Immature natural killer cell (primary cell): ENCODE results near the gene CFTR. TPM values are rescaled to one million over a fixed set of nuclear protein-coding genes. Genes with fewer than 3 reads are reported as not detected.
"Not testable (repeated sequence)": the region's sequence is repeated elsewhere in the genome, so short reads cannot be mapped to it uniquely, and the experiment has no call there.

Experiments used
- DNase-seq, 3 donors: peaks; one replicate each; pipeline ENCODE4 v3.0.0; 2022; ENCODE audit warnings: mixed read lengths in 1 of 3
- H3K27ac Mint-ChIP-seq, 6 donors: one replicate each; pipeline ENCODE4 v1.8.0; 2020; ENCODE audit warnings: mixed read lengths in 6 of 6, mild to moderate bottlenecking in 5 of 6, inconsistent platforms in 4 of 6, moderate library complexity in 3 of 6
- H3K27me3 Mint-ChIP-seq, 3 donors: one replicate each; pipeline ENCODE4 v1.8.0; 2020 to 2021; ENCODE audit warnings: low read depth in 3 of 3, mild to moderate bottlenecking in 3 of 3, mixed read lengths in 3 of 3, moderate library complexity in 3 of 3, inconsistent platforms in 1 of 3
- H3K36me3 Mint-ChIP-seq, 3 donors: one replicate each; pipeline ENCODE4 v1.8.0; 2020; ENCODE audit warnings: mixed read lengths in 3 of 3, inconsistent platforms in 2 of 3, mild to moderate bottlenecking in 2 of 3
- H3K4me1 Mint-ChIP-seq, 2 donors: one replicate each; pipeline ENCODE4 v1.8.0; 2020; ENCODE audit warnings: inconsistent platforms in 2 of 2, mild to moderate bottlenecking in 2 of 2, mixed read lengths in 2 of 2, moderate library complexity in 1 of 2
- H3K4me3 Mint-ChIP-seq, 5 donors: one replicate each; pipeline ENCODE4 v1.8.0; 2020; ENCODE audit warnings: mild to moderate bottlenecking in 5 of 5, mixed read lengths in 5 of 5, inconsistent platforms in 3 of 5, moderate library complexity in 3 of 5
- H3K9me3 Mint-ChIP-seq, 6 donors: one replicate each; pipeline ENCODE4 v1.8.0; 2020; ENCODE audit warnings: mild to moderate bottlenecking in 6 of 6, mixed read lengths in 6 of 6, inconsistent platforms in 4 of 6, moderate library complexity in 3 of 6
- polyA plus RNA-seq, 3 donors: library from polyadenylated mRNA; unstranded; fragments of 300-500 nt; fragmentation: Illumina TruSeq; gene quantifications; one replicate each; pipeline ENCODE4 v1.2.3, GENCODE V29; 2021

CFTR gene
- polyA plus RNA-seq, 3 donors from 2014 or later = not detected

DNA sequence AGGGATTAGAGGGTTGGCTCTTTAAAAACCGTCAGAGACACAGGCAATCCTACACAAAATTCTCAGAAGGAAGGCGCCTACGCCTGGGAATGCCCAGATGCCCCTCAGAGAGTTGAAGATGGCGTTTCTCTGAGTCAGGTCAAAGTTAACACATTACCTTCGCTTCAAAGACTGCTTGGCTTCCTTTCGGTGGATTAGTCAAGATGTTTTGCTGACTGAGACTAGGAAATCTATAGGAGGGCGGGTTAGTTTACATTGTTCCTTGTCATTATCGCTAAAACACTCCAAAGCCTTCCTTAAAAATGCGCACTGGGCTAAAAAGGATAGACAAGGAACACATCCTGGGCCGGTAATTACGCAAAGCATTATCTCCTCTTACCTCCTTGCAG lies 995 bp upstream of the CFTR start:
- Mint-ChIP-seq H3K4me3 (no peak overlapping the region), H3K27ac (no peak overlapping the region), H3K4me1 (no peaks in the 10 kb centered on the region), H3K36me3 (no peaks in the 10 kb centered on the region), H3K9me3 (peaks cover 0 to 17% (median 6%) of the 10 kb centered on the region in 6 donors), H3K27me3 (peaks cover 0 to 8% (median 6%) of the 10 kb centered on the region in 3 donors)
- DNase-seq = no peak

DNA sequence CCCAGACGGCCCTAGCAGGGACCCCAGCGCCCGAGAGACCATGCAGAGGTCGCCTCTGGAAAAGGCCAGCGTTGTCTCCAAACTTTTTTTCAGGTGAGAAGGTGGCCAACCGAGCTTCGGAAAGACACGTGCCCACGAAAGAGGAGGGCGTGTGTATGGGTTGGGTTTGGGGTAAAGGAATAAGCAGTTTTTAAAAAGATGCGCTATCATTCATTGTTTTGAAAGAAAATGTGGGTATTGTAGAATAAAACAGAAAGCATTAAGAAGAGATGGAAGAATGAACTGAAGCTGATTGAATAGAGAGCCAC lies 184 bp downstream of the CFTR start:
- peaks cover 0 to 18% (median 6%) of the 10 kb centered on the region in 6 donors for H3K9me3 Mint-ChIP-seq
- no peak overlapping the region for H3K27ac Mint-ChIP-seq
- H3K27me3 Mint-ChIP-seq = peaks cover 0 to 8% (median 6%) of the 10 kb centered on the region in 3 donors
- DNase-seq = no peak
- no peaks in the 10 kb centered on the region for H3K36me3 Mint-ChIP-seq
- no peaks in the 10 kb centered on the region for H3K4me1 Mint-ChIP-seq
- no peak overlapping the region for H3K4me3 Mint-ChIP-seq

DNA sequence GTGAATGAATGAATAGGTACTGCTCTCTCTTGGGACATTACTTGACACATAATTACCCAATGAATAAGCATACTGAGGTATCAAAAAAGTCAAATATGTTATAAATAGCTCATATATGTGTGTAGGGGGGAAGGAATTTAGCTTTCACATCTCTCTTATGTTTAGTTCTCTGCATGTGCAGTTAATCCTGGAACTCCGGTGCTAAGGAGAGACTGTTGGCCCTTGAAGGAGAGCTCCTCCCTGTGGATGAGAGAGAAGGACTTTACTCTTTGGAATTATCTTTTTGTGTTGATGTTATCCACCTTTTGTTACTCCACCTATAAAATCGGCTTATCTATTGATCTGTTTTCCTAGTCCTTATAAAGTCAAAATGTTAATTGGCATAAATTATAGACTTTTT lies 1.2 kb downstream of the CFTR start:
- peaks cover 0 to 8% (median 6%) of the 10 kb centered on the region in 3 donors for H3K27me3 Mint-ChIP-seq
- peaks cover 0 to 18% (median 6%) of the 10 kb centered on the region in 6 donors for H3K9me3 Mint-ChIP-seq
- no peak overlapping the region for H3K4me3 Mint-ChIP-seq
- no peaks in the 10 kb centered on the region for H3K36me3 Mint-ChIP-seq
- no peaks in the 10 kb centered on the region for H3K4me1 Mint-ChIP-seq
- no peak overlapping the region for H3K27ac Mint-ChIP-seq
- DNase-seq = no peak

DNA sequence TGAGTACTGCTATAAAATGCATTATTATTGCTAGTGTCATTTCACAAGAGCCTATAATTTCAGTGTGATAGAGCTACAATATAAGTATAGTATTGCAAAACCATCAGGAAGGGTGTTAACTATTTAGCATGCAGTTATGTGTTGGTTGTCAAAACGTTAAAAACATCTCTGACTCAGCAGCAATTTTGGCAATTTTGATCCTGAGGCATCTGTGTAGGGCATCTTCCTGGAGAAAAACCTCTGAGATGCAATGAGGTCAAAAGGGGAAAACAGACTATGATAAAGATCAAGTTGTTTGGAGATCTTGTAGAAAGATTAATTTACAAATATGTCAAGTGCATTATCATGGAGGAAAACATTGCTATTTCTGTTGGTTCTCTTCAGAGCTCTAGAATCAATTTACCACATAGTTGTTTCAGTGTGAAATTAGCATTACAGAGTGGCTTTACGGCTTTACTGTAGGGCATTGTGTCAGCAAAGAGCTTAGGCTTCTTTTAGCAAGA lies 5.3 kb downstream of the CFTR start:
- no peaks in the 10 kb centered on the region for H3K36me3 Mint-ChIP-seq
- no peak overlapping the region for H3K27ac Mint-ChIP-seq
- H3K9me3 Mint-ChIP-seq = peaks cover 0 to 4% (median 1%) of the 10 kb centered on the region in 6 donors
- no peak for DNase-seq
- peaks cover 0 to 3% (median 0%) of the 10 kb centered on the region in 3 donors for H3K27me3 Mint-ChIP-seq
- no peak overlapping the region for H3K4me3 Mint-ChIP-seq
- H3K4me1 Mint-ChIP-seq = no peaks in the 10 kb centered on the region

DNA sequence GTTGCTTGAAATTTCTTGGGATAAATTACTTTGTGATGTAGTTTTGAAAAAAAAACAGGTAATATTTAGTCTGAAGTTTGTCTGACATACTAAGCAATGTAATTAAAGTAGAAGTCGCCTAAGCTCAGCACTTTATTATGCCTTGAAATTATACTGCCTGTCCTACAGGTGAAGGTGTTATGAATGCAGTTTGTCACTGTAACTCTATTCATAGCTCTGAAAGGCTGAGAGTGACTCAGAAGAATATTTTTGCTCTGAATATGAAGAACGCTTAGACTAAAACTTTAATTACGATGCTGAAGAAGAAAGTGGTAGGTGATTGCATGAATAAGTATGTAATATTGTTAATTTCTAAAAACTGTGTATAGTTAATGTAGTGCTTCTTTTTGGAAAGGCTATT lies 9.2 kb downstream of the CFTR start:
- H3K4me3 Mint-ChIP-seq = no peak overlapping the region
- no peaks in the 10 kb centered on the region for H3K27me3 Mint-ChIP-seq
- DNase-seq = no peak
- no peaks in the 10 kb centered on the region for H3K4me1 Mint-ChIP-seq
- H3K36me3 Mint-ChIP-seq = no peaks in the 10 kb centered on the region
- peaks cover 0 to 5% (median under 1%) of the 10 kb centered on the region in 6 donors for H3K9me3 Mint-ChIP-seq
- H3K27ac Mint-ChIP-seq = no peak overlapping the region

DNA sequence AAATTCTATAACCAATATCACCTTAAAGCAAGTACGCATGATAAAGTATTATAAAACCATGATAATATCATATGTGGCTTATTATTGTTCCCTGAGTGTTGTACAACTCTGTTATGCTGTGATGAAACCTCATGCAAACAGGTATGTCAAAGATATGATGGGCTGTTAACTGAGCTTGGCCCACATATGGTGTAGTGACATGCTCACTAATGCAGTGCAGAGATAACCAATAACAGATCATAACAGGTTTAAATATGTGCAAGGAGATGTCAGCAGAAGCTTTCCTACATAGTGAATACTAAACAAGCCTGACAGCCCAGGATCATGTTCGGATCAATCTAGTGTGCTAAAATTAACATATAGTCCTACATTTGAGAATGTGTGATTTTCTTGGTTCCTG lies 9.6 kb downstream of the CFTR start:
- no peaks in the 10 kb centered on the region for H3K4me1 Mint-ChIP-seq
- H3K9me3 Mint-ChIP-seq = peaks cover 0 to 5% (median under 1%) of the 10 kb centered on the region in 6 donors
- H3K36me3 Mint-ChIP-seq = no peaks in the 10 kb centered on the region
- no peaks in the 10 kb centered on the region for H3K27me3 Mint-ChIP-seq
- DNase-seq = no peak
- H3K4me3 Mint-ChIP-seq = no peak overlapping the region
- H3K27ac Mint-ChIP-seq = no peak overlapping the region

DNA sequence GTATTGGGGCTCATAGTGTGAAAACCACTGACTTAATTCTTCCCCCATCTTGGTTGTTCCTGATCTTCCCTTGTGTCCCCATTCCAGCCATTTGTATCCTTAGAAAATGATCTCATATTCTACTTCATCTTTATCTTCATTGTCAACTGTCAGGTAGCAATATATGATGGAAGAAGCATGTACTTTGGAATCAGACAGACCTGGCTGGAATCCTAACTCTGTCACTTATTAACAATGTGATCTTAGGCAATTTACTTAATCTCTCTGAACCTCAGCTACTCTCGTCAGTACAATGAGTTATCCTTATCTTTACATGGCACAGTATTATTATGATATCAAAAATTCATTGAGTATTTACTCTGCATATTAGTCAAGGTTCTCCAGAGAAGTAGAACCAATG lies 10.1 kb downstream of the CFTR start:
- no peak for DNase-seq
- Mint-ChIP-seq H3K27ac (no peak overlapping the region), H3K9me3 (peaks cover 0 to 5% (median 0%) of the 10 kb centered on the region in 6 donors), H3K36me3 (no peaks in the 10 kb centered on the region), H3K4me3 (no peak overlapping the region), H3K4me1 (no peaks in the 10 kb centered on the region), H3K27me3 (no peaks in the 10 kb centered on the region)

DNA sequence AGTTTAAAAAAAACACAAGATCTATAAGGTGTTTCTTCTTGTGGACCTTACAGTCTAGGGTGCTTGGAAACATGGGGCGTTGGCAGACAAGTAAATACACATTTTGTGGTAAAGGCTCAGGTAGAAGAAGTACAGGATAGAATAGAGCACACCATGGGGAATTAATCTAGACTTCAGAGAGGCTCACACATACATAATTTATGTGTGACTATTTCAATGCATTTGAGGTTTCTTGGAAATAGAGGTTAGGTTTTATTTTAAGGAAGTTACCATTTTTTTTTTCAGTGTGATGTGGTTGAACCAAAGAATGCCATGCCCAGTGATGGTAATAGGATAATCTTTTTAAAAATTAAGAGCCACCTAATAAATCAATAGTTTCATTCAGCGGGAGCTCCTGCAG lies 12.8 kb downstream of the CFTR start:
- no peak overlapping the region for H3K4me3 Mint-ChIP-seq

DNA sequence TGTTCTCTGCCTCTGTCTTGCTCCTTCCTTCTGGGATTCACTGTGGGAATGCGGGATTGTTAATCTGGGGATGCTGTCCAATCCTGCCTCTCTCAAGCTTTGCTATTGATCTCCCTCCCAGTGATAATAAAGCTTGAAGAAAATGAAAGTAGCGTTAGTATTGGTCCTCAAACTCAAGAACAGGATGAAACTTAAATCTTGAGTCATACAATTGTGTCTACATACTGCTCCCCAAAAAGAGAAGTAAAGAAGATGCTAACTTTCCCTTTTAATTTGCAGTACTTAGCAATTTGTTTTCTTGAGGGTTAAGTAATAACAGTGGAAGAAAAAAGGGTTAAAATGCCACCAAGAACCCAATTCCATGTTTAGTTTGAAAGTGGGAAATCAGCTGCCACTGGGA lies 13.6 kb downstream of the CFTR start:
- H3K27ac Mint-ChIP-seq = no peak overlapping the region
- H3K4me3 Mint-ChIP-seq = no peak overlapping the region
- no peak for DNase-seq
- H3K9me3 Mint-ChIP-seq = peaks cover 0 to 5% (median 0%) of the 10 kb centered on the region in 6 donors
- no peaks in the 10 kb centered on the region for H3K4me1 Mint-ChIP-seq
- H3K27me3 Mint-ChIP-seq = no peaks in the 10 kb centered on the region
- H3K36me3 Mint-ChIP-seq = no peaks in the 10 kb centered on the region

More for the DNA sequence above, 12.8 kb downstream of the CFTR start:
- H3K36me3 Mint-ChIP-seq = no peaks in the 10 kb centered on the region
- H3K9me3 Mint-ChIP-seq = peaks cover 0 to 5% (median 0%) of the 10 kb centered on the region in 6 donors
- no peak overlapping the region for H3K27ac Mint-ChIP-seq
- no peaks in the 10 kb centered on the region for H3K4me1 Mint-ChIP-seq
- DNase-seq = no peak
- no peaks in the 10 kb centered on the region for H3K27me3 Mint-ChIP-seq

DNA sequence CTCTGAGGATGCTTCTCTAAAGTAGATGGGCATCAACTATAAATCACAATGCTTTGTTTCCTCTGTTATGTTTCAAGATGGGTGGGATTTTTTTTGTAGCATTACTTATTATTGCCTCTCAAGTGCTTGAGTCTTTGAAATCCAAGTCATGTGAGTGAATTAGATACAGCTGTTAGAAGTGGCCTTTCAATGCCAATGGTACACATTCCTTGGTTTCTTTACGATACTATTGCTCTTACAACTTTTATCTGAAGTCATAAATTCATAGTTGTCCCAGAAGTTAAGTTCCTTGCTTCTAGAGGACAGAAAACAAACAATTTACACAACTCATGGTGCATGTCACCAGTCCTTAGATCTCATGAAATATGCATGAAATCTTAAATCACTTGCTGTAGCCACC lies 15.5 kb downstream of the CFTR start:
- H3K27ac Mint-ChIP-seq = no peak overlapping the region

DNA sequence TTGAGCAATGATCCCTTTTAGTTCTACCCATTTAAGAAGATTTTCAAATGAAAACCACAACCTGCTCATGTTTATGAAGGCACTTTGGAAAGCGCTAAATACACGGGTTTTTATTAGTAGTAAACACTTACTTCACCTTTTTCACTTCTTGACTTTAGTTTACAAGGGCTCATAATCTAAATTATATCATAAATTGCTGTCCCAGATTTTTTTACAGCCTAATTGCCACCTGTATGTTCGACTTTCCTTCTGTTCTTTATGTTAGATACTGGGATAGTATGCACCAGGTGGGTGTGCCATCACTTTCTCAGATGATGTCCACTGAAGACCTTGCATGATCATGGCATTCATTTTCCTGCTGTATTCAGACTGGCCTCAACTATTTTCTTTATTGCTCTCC lies 22.5 kb downstream of the CFTR start:
- no peaks in the 10 kb centered on the region for H3K4me1 Mint-ChIP-seq
- H3K36me3 Mint-ChIP-seq = no peaks in the 10 kb centered on the region
- peaks cover 0 to 8% (median 4%) of the 10 kb centered on the region in 6 donors for H3K9me3 Mint-ChIP-seq
- H3K27me3 Mint-ChIP-seq = no peaks in the 10 kb centered on the region
- no peak for DNase-seq
- H3K4me3 Mint-ChIP-seq = no peak overlapping the region
- H3K27ac Mint-ChIP-seq = no peak overlapping the region

More for the DNA sequence above, 15.5 kb downstream of the CFTR start:
- H3K9me3 Mint-ChIP-seq = peaks cover 0 to 7% (median 0%) of the 10 kb centered on the region in 6 donors
- H3K36me3 Mint-ChIP-seq = no peaks in the 10 kb centered on the region
- no peak overlapping the region for H3K4me3 Mint-ChIP-seq
- no peaks in the 10 kb centered on the region for H3K4me1 Mint-ChIP-seq
- no peaks in the 10 kb centered on the region for H3K27me3 Mint-ChIP-seq
- no peak for DNase-seq

DNA sequence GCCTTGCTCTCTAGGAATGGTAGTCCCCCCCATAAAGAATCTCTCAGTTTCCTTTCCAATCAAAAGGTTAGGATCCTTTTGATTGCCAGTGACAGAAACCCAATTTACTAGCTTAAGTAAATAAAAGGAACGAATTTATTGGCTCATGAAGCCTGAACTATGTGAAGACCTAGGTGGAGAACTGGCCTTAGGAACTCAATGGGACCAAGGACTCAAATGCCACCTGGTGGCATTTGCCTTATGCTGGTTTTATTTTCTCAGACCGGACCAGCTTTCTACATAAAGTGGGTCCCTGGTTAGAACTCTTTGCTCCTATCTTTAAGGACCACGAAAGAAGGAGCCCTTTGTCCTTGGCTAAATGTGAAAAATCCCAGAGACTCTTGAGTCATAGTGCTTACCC lies 25.4 kb downstream of the CFTR start:
- H3K4me1 Mint-ChIP-seq = no peaks in the 10 kb centered on the region
- no peaks in the 10 kb centered on the region for H3K36me3 Mint-ChIP-seq
- H3K27ac Mint-ChIP-seq = no peak overlapping the region
- no peaks in the 10 kb centered on the region for H3K27me3 Mint-ChIP-seq
- peaks cover 0 to 7% (median 5%) of the 10 kb centered on the region in 6 donors for H3K9me3 Mint-ChIP-seq
- no peak overlapping the region for H3K4me3 Mint-ChIP-seq
- DNase-seq = no peak

DNA sequence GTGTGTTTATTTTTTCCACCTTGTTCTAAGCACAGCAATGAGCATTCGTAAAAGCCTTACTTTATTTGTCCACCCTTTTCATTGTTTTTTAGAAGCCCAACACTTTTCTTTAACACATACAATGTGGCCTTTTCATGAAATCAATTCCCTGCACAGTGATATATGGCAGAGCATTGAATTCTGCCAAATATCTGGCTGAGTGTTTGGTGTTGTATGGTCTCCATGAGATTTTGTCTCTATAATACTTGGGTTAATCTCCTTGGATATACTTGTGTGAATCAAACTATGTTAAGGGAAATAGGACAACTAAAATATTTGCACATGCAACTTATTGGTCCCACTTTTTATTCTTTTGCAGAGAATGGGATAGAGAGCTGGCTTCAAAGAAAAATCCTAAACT lies 28.9 kb downstream of the CFTR start:
- Mint-ChIP-seq H3K4me1 (no peaks in the 10 kb centered on the region), H3K27ac (no peak overlapping the region), H3K9me3 (peaks cover 0 to 11% (median 5%) of the 10 kb centered on the region in 6 donors), H3K4me3 (no peak overlapping the region), H3K27me3 (no peaks in the 10 kb centered on the region), H3K36me3 (no peaks in the 10 kb centered on the region)
- DNase-seq = no peak

DNA sequence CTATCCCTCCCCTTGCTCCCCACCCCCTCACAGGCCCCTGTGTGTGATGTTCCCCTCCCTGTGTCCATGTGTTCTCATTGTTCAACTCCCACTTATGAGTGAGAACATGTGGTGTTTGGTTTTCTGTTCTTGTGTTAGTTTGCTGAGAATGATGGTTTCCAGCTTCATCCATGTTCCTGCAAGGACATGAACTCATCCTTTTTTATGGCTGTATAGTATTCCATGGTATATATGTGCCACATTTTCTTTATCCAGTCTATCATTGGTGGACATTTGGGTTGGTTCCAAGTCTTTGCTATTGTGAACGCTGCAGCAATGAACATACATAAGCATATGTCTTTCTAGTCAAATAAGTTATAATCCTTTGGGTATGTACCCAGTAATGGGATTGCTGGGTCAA lies 37.4 kb downstream of the CFTR start:
- H3K36me3 Mint-ChIP-seq, H3K27me3 Mint-ChIP-seq, H3K4me3 Mint-ChIP-seq, H3K27ac Mint-ChIP-seq, H3K9me3 Mint-ChIP-seq, H3K4me1 Mint-ChIP-seq, DNase-seq: not testable (repeated sequence)

DNA sequence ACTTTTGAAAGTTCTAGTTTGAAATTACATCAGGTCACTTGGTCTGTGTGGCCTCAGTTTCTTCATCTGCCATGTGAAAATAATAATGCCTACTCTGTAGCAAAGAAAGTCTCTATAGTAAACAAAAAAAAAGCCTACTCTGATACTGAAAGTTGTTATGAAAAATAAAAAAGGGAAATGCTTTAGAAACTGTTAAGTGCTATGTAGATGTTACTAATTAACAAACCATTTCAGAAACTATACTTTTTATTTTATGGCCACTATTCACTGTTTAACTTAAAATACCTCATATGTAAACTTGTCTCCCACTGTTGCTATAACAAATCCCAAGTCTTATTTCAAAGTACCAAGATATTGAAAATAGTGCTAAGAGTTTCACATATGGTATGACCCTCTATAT lies 50.6 kb downstream of the CFTR start:
- no peak for DNase-seq
- H3K36me3 Mint-ChIP-seq = no peaks in the 10 kb centered on the region
- H3K4me3 Mint-ChIP-seq = no peak overlapping the region
- peaks cover 1 to 13% (median 4%) of the 10 kb centered on the region in 6 donors for H3K9me3 Mint-ChIP-seq
- H3K4me1 Mint-ChIP-seq = no peaks in the 10 kb centered on the region
- H3K27me3 Mint-ChIP-seq = peaks cover 0 to 2% (median 0%) of the 10 kb centered on the region in 3 donors
- no peak overlapping the region for H3K27ac Mint-ChIP-seq
